ENCODE measurements around the gene VWA5B1.

DNA sequence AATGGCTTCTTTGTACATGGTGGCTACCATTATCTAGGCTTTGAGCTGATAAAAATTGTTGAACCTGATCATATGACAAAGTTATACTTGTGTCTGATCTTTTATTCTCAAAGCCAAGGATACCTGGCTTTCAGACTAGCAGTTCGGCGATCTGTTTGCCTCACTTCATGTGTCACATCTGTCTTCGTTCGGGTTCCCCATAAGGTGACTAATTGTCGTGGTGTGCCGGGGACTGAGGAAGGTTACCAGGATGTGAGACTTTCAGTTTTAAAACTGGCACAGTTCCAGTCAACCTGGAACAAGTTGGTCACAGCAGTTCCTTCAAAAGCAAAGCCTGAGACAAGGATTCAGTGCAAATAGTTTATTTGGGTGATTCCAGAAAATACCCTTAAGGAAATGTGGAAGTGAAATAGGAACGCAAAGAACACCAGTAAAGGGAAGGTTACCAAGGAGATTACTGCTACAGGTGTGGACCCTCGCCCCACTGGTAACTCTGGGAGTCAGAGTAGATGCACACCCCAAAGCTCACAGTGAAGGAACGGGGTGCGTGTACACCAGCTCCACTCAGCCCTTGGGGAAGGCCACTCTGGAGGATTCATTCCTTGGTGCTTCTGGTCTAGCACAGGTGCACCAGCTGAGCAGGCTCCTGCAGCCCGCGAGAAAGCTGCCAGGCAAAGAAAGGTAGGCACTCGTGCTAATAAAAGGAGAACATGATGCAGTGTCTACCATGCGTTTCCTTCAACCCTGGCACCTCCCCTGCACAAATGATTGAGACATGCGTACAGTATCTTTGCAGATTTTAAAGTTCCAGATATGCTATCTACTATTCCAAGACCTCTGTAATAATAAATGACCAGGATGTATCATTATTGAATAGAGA lies 69.0 kb downstream of the VWA5B1 start:
- TF ChIP-seq CTCF (IDR thresholded peaks at IDR 0.05) (no peak), POLR2AphosphoS5 (IDR thresholded peaks at IDR 0.05; ENCODE audit: insufficient read depth in 1 of 2, low read depth in 1 of 2) (no peak), POLR2A (IDR thresholded peaks at IDR 0.05) (no peak)

Data from vagina (tissue), 2 donors.